ENCODE measurements around the gene PNPLA1.

PNPLA1 gene

GRCh38 chr6:36352477-36353157, 82.8 kb downstream of the PNPLA1 start:
- no peak overlapping the region for H3K27ac ChIP-seq
- no peak for TF ChIP-seq CTCF (conservative IDR thresholded peaks at IDR 0.05)

- TF ChIP-seq CTCF (conservative IDR thresholded peaks at IDR 0.05) = no peak
- H3K27ac ChIP-seq = no peak overlapping the region
Measured at GRCh38 chr6:36353411-36353915, 83.6 kb downstream of the PNPLA1 start.

GRCh38 chr6:36355819-36356218, 86.0 kb downstream of the PNPLA1 start:
- no peak overlapping the region for H3K27ac ChIP-seq
- no peak for TF ChIP-seq CTCF (conservative IDR thresholded peaks at IDR 0.05)

GRCh38 chr6:36357872-36358225, 88.0 kb downstream of the PNPLA1 start:
- no peak overlapping the region for H3K27ac ChIP-seq
- TF ChIP-seq CTCF (conservative IDR thresholded peaks at IDR 0.05) = no peak
